Erythroblast (primary cell): ENCODE results near the gene ZNF865.
"Not testable (repeated sequence)": the region's sequence is repeated elsewhere in the genome, so short reads cannot be mapped to it uniquely, and the experiment has no call there.

Experiments used
- DNase-seq, 2 experiments: peaks; one replicate each; lab custom pipeline; 2025; lab: John Stamatoyannopoulos, UW
- GATA1 ChIP-seq: IDR thresholded peaks from 2 replicates; pipeline ENCODE4 v1.6.1; 2011; ENCODE audit warnings: low read depth, mild to moderate bottlenecking, control low read depth, low read length, moderate library complexity
- POLR2A ChIP-seq: IDR thresholded peaks from 2 replicates; pipeline ENCODE4 v1.6.1; 2011; ENCODE audit warnings: mild to moderate bottlenecking, low read length

Gene ZNF865

GRCh38 chr19:55581145-55581822 lies 24.2 kb upstream of the ZNF865 start:
- peak; percentile 46 to 50 for DNase-seq

GRCh38 chr19:55581823-55582223 lies 23.6 kb upstream of the ZNF865 start:
- no peak for TF ChIP-seq POLR2A
- TF ChIP-seq GATA1 = no peak
- DNase-seq = no peak

More at GRCh38 chr19:55581145-55581822, 24.2 kb upstream of the ZNF865 start:
- TF ChIP-seq GATA1 (no peak), POLR2A (no peak)

- not testable (repeated sequence) for DNase-seq
Measured at GRCh38 chr19:55582284-55582683, 23.2 kb upstream of the ZNF865 start.

GRCh38 chr19:55583897-55584296 lies 21.6 kb upstream of the ZNF865 start:
- DNase-seq = not testable (repeated sequence)

GRCh38 chr19:55584871-55585270 lies 20.6 kb upstream of the ZNF865 start:
- no peak for DNase-seq
- TF ChIP-seq POLR2A (no peak), GATA1 (no peak)

GRCh38 chr19:55585658-55586339 lies 19.6 kb upstream of the ZNF865 start:
- DNase-seq = no peak
- TF ChIP-seq GATA1 (no peak), POLR2A (no peak)

- TF ChIP-seq GATA1 (no peak), POLR2A (no peak)
- peak; percentile 93 to 96 for DNase-seq
Measured at GRCh38 chr19:55586976-55587668, 18.3 kb upstream of the ZNF865 start.

GRCh38 chr19:55588738-55589137 lies 16.7 kb upstream of the ZNF865 start:
- DNase-seq = no peak
- TF ChIP-seq POLR2A = no peak
- TF ChIP-seq GATA1 = no peak

GRCh38 chr19:55590109-55590508 lies 15.3 kb upstream of the ZNF865 start:
- TF ChIP-seq GATA1 = no peak
- TF ChIP-seq POLR2A = no peak
- no peak for DNase-seq

GRCh38 chr19:55590617-55591016 lies 14.8 kb upstream of the ZNF865 start:
- no peak for TF ChIP-seq POLR2A
- TF ChIP-seq GATA1 = no peak
- DNase-seq = peak; percentile 68 to 71

GRCh38 chr19:55591555-55591954 lies 13.9 kb upstream of the ZNF865 start:
- no peak for TF ChIP-seq GATA1
- no peak for TF ChIP-seq POLR2A
- DNase-seq = peak in 1 of 2 experiments; percentile 42

GRCh38 chr19:55592391-55593090 lies 12.9 kb upstream of the ZNF865 start:
- TF ChIP-seq POLR2A = no peak
- no peak for TF ChIP-seq GATA1
- DNase-seq = no peak

GRCh38 chr19:55593096-55593772 lies 12.2 kb upstream of the ZNF865 start:
- DNase-seq = no peak
- no peak for TF ChIP-seq POLR2A
- TF ChIP-seq GATA1 = no peak
